ENCODE measurements around the gene CDH18. TPM values are rescaled to one million over a fixed set of nuclear protein-coding genes. Genes with fewer than 3 reads are reported as not detected.

The CDH18 gene
- total RNA-seq (0.33 TPM in 1 of 2 replicates, not detected in the other), polyA plus RNA-seq (0.16 and 0.40 TPM in 2 replicates), polyA minus RNA-seq (ENCODE audit: low replicate concordance) (0.98 TPM in 1 of 2 replicates, not detected in the other)
- 0.16 and 0.17 TPM in 2 replicates for polyA plus RNA-seq (2012)

GRCh38 chr5:19987612-19988361, at the start of gene CDH18:
Gene CDH18, minus strand, starts transcription at chr5:19988200. Its CDS starts 149,214 bp downstream, at chr5:19838986.
- H3K79me2 ChIP-seq (ENCODE audit: control insufficient read depth, insufficient read depth, low read length) = no peaks in the 10 kb centered on the region
- peak within 1 kb of the TSS; percentile 26 for H2AFZ ChIP-seq (ENCODE audit: low read length)
- no peaks in the 10 kb centered on the region for H3K27me3 ChIP-seq (ENCODE audit: control insufficient read depth, insufficient read depth, low read length)
- TF ChIP-seq EZH2 (IDR thresholded peaks at IDR 0.05; ENCODE audit: low read length, missing control alignments) (no peak), CTCF (conservative IDR thresholded peaks at IDR 0.05 in 1 of 2, IDR thresholded peaks at IDR 0.05 in 1 of 2; ENCODE audit: low read depth in 1 of 2, low read length in 2 of 2) (no peak)
- no peaks in the 10 kb centered on the region for H4K20me1 ChIP-seq (ENCODE audit: control insufficient read depth, extremely low read depth, insufficient read depth, low read length)
- no peak within 1 kb of the TSS for H3K27ac ChIP-seq (ENCODE audit: insufficient read depth, low read length)
- H3K36me3 ChIP-seq (ENCODE audit: control insufficient read depth, insufficient read depth, low read length) = no peaks in the 10 kb centered on the region
- H3K4me3 ChIP-seq (replicated peaks in 1 of 4; ENCODE audit: control extremely low read depth in 1 of 4, insufficient read depth in 1 of 4, low read depth in 3 of 4, low read length in 4 of 4) = peak within 1 kb of the TSS; percentile 9 to 66 (median 43)
- H3K4me1 ChIP-seq (ENCODE audit: control insufficient read depth, extremely low read depth, insufficient read depth, low read length) = no peaks in the 10 kb centered on the region
- no peaks in the 10 kb centered on the region for H3K9me3 ChIP-seq (ENCODE audit: control insufficient read depth, insufficient read depth, low read depth, low read length)
- peak; percentile 56 to 69 for DNase-seq (ENCODE audit: low read depth in 2 of 2)
- H3K4me2 ChIP-seq (ENCODE audit: extremely low read depth, insufficient read depth, low read length) = peak within 1 kb of the TSS; percentile 82
- no peak within 1 kb of the TSS for H3K9ac ChIP-seq (ENCODE audit: insufficient read depth, low read length)

- Histone ChIP-seq H2AFZ (ENCODE audit: low read length) (no peak overlapping the region), H3K9me3 (ENCODE audit: control insufficient read depth, insufficient read depth, low read depth, low read length) (no peaks in the 10 kb centered on the region), H3K4me1 (ENCODE audit: control insufficient read depth, extremely low read depth, insufficient read depth, low read length) (no peaks in the 10 kb centered on the region), H4K20me1 (ENCODE audit: control insufficient read depth, extremely low read depth, insufficient read depth, low read length) (no peaks in the 10 kb centered on the region), H3K79me2 (ENCODE audit: control insufficient read depth, insufficient read depth, low read length) (no peaks in the 10 kb centered on the region), H3K36me3 (ENCODE audit: control insufficient read depth, insufficient read depth, low read length) (no peaks in the 10 kb centered on the region), H3K27me3 (ENCODE audit: control insufficient read depth, insufficient read depth, low read length) (no peaks in the 10 kb centered on the region), H3K9ac (ENCODE audit: insufficient read depth, low read length) (no peak overlapping the region), H3K4me3 (replicated peaks in 1 of 4; ENCODE audit: control extremely low read depth in 1 of 4, insufficient read depth in 1 of 4, low read depth in 3 of 4, low read length in 4 of 4) (no peak overlapping the region), H3K27ac (ENCODE audit: insufficient read depth, low read length) (no peak overlapping the region), H3K4me2 (ENCODE audit: extremely low read depth, insufficient read depth, low read length) (no peak overlapping the region)
- DNase-seq (ENCODE audit: low read depth in 2 of 2) = no peak
- TF ChIP-seq EZH2 (IDR thresholded peaks at IDR 0.05; ENCODE audit: low read length, missing control alignments) = no peak
Measured at GRCh38 chr5:20034717-20035116, 46.7 kb upstream of the CDH18 start.

GRCh38 chr5:20033881-20034280, 45.9 kb upstream of the CDH18 start:
- Histone ChIP-seq H3K79me2 (ENCODE audit: control insufficient read depth, insufficient read depth, low read length) (no peaks in the 10 kb centered on the region), H4K20me1 (ENCODE audit: control insufficient read depth, extremely low read depth, insufficient read depth, low read length) (no peaks in the 10 kb centered on the region), H3K27ac (ENCODE audit: insufficient read depth, low read length) (no peak overlapping the region), H3K9me3 (ENCODE audit: control insufficient read depth, insufficient read depth, low read depth, low read length) (no peaks in the 10 kb centered on the region), H3K4me1 (ENCODE audit: control insufficient read depth, extremely low read depth, insufficient read depth, low read length) (no peaks in the 10 kb centered on the region), H3K36me3 (ENCODE audit: control insufficient read depth, insufficient read depth, low read length) (no peaks in the 10 kb centered on the region), H3K27me3 (ENCODE audit: control insufficient read depth, insufficient read depth, low read length) (no peaks in the 10 kb centered on the region), H3K4me2 (ENCODE audit: extremely low read depth, insufficient read depth, low read length) (no peak overlapping the region), H2AFZ (ENCODE audit: low read length) (no peak overlapping the region), H3K9ac (ENCODE audit: insufficient read depth, low read length) (no peak overlapping the region), H3K4me3 (replicated peaks in 1 of 4; ENCODE audit: control extremely low read depth in 1 of 4, insufficient read depth in 1 of 4, low read depth in 3 of 4, low read length in 4 of 4) (no peak overlapping the region)
- TF ChIP-seq EZH2 (IDR thresholded peaks at IDR 0.05; ENCODE audit: low read length, missing control alignments) (no peak), CTCF (conservative IDR thresholded peaks at IDR 0.05 in 1 of 2, IDR thresholded peaks at IDR 0.05 in 1 of 2; ENCODE audit: low read depth in 1 of 2, low read length in 2 of 2) (no peak)
- DNase-seq (ENCODE audit: low read depth in 2 of 2) = no peak

Data from fibroblast of lung (primary cell).